Upper lobe of left lung (tissue), 6 donors: ENCODE results near the gene AKAP11. TPM values are rescaled to one million over a fixed set of nuclear protein-coding genes. Genes with fewer than 3 reads are reported as not detected.

Source experiments
- ATAC-seq, 2 donors: fragments of 200-7000 bp; cut with Tn5 transposase; one replicate each; pipeline ENCODE4 v1.9.1; 2022; ENCODE audit warnings: mild to moderate bottlenecking in 2 of 2, moderate library complexity in 2 of 2; ENCODE audit not compliant: low FRiP score in 2 of 2
- DNase-seq, 2 donors: peaks; one replicate each; pipeline ENCODE4 v3.0.0-alpha.2; 2019 to 2020
- H3K27ac ChIP-seq, 4 donors: fragments of 200-600 bp; sonication (generic); one replicate each; pipeline ENCODE4 v1.5.1; 2016 to 2019
- H3K27me3 ChIP-seq, 4 donors: fragments of 200-600 bp; sonication (generic); one replicate each; pipeline ENCODE4 v1.5.1; 2017 to 2019
- H3K36me3 ChIP-seq, 4 donors: fragments of 200-600 bp; sonication (generic); one replicate each; pipeline ENCODE4 v1.5.1; 2016 to 2019
- H3K4me1 ChIP-seq, 4 donors: fragments of 200-600 bp; sonication (generic); one replicate each; pipeline ENCODE4 v1.5.1; 2018 to 2019
- H3K4me3 ChIP-seq, 4 donors: fragments of 200-600 bp; sonication (generic); one replicate each; pipeline ENCODE4 v1.5.1; 2017 to 2019; ENCODE audit warnings: mild to moderate bottlenecking in 2 of 4, moderate library complexity in 1 of 4
- H3K9me3 ChIP-seq, 4 donors: fragments of 200-600 bp; sonication (generic); one replicate each; pipeline ENCODE4 v1.5.1; 2018 to 2019
- EP300 ChIP-seq, 4 donors: sonication (generic); formaldehyde crosslinking; IDR thresholded peaks; one replicate each; pipeline ENCODE4 v1.5.1; 2017; ENCODE audit warnings: antibody characterized with exemption in 4 of 4, control low read depth in 2 of 4
- POLR2A ChIP-seq, 4 donors: fragments of 450-650 bp; IDR thresholded peaks; one replicate each; pipeline ENCODE4 v1.5.1; 2016 to 2017; ENCODE audit warnings: antibody characterized with exemption in 4 of 4, mild to moderate bottlenecking in 2 of 4
- POLR2AphosphoS5 ChIP-seq, 2 donors: sonication (generic); formaldehyde crosslinking; IDR thresholded peaks; one replicate each; pipeline ENCODE4 v1.5.1; 2017; ENCODE audit warnings: antibody characterized with exemption in 2 of 2
- WGBS, 2 donors: methylation state at CpG; one replicate each; pipeline ENCODE4 v1.1.5; 2017 to 2018; 5-methylcytosine and 5-hydroxymethylcytosine counted together
- total RNA-seq, 6 donors: library from RNA; depleted of rRNA in 4 of 6; stranded (reverse); fragments of >200 nt in 4 of 6; gene quantifications; one replicate each; pipeline versions ENCODE4 v1.1.0 to v1.2.1, GENCODE V29; 2016 to 2021
- TF ChIP-seq, protein P1 (sequence below), 6 experiments: fragments of 450-650 bp in 4 of 6; fragments of 200-600 bp in 2 of 6; sonication (generic) in 2 of 6; IDR thresholded peaks; one replicate each; pipeline ENCODE4 v1.5.1; 2016 to 2019; ENCODE audit warnings: antibody characterized with exemption in 6 of 6
- donor health status: DM: no; HTN: no; CAD: no; lungs with moderate emphysema.
- donor health status: DM: no; HTN: yes; CAD: no; lungs with severe emphysema.

The AKAP11 gene
- total RNA-seq, 6 donors from 2014 or later = 22.8 to 72.2 (median 25.9) TPM

GRCh38 chr13:42229287-42229686, 42.7 kb upstream of the AKAP11 start:
- peaks cover 0 to 43% (median 0%) of the 10 kb centered on the region in 4 donors for H3K36me3 ChIP-seq
- H3K27me3 ChIP-seq = no peaks in the 10 kb centered on the region
- TF ChIP-seq, protein P1, sequence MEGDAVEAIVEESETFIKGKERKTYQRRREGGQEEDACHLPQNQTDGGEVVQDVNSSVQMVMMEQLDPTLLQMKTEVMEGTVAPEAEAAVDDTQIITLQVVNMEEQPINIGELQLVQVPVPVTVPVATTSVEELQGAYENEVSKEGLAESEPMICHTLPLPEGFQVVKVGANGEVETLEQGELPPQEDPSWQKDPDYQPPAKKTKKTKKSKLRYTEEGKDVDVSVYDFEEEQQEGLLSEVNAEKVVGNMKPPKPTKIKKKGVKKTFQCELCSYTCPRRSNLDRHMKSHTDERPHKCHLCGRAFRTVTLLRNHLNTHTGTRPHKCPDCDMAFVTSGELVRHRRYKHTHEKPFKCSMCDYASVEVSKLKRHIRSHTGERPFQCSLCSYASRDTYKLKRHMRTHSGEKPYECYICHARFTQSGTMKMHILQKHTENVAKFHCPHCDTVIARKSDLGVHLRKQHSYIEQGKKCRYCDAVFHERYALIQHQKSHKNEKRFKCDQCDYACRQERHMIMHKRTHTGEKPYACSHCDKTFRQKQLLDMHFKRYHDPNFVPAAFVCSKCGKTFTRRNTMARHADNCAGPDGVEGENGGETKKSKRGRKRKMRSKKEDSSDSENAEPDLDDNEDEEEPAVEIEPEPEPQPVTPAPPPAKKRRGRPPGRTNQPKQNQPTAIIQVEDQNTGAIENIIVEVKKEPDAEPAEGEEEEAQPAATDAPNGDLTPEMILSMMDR (IDR thresholded peaks at IDR 0.05) = no peak
- no peak for TF ChIP-seq POLR2A (IDR thresholded peaks at IDR 0.05)
- ATAC-seq (no peak), DNase-seq (no peak)
- H3K27ac ChIP-seq = no peak overlapping the region
- 57 to 68% methylated on average over 3 of the region's 3 CpGs for WGBS, 2 donors
- no peak overlapping the region for H3K4me3 ChIP-seq
- peaks cover 0 to 4% (median 0%) of the 10 kb centered on the region in 4 donors for H3K4me1 ChIP-seq
- H3K9me3 ChIP-seq = no peaks in the 10 kb centered on the region

DNA sequence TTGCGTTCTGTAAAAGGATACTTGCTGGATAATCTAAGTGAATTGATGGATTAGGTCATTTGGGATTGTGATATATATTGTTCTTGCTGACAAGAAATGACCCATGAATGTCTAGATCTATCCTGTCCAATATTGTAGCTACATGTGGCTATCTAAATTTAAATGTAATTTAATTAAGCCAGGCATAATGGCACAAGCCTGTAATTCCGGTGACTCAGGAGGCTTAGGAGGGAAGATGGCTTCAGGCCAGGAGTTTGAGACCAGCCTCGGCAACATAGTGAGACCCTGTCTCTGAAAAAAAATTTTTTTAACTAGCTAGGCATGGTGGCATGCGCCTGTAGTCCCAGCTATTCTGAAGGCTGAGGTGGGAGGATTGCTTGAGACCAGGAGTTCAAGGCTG, 39.3 kb upstream of the AKAP11 start:
- H3K27me3 ChIP-seq = no peaks in the 10 kb centered on the region
- no peak overlapping the region for H3K27ac ChIP-seq
- H3K36me3 ChIP-seq = peaks cover 0 to 26% (median 0%) of the 10 kb centered on the region in 4 donors
- no peak for TF ChIP-seq POLR2A (IDR thresholded peaks at IDR 0.05)
- no peak for TF ChIP-seq EP300 (IDR thresholded peaks at IDR 0.05)
- TF ChIP-seq, protein P1 (IDR thresholded peaks at IDR 0.05) = no peak
- TF ChIP-seq POLR2AphosphoS5 (IDR thresholded peaks at IDR 0.05) = no peak
- WGBS, 2 donors = 96 to 100% methylated on average over 3 to 4 of the region's 4 CpGs
- DNase-seq = no peak
- no peak for ATAC-seq
- no peak overlapping the region for H3K4me3 ChIP-seq
- H3K9me3 ChIP-seq = no peaks in the 10 kb centered on the region
- peaks cover 0 to 4% (median 0%) of the 10 kb centered on the region in 4 donors for H3K4me1 ChIP-seq

GRCh38 chr13:42233726-42234125, 38.2 kb upstream of the AKAP11 start:
- peaks cover 0 to 26% (median 0%) of the 10 kb centered on the region in 4 donors for H3K36me3 ChIP-seq
- no peaks in the 10 kb centered on the region for H3K9me3 ChIP-seq
- DNase-seq = no peak
- no peak overlapping the region for H3K4me3 ChIP-seq
- H3K27ac ChIP-seq = no peak overlapping the region
- no peak for ATAC-seq
- TF ChIP-seq, protein P1 (IDR thresholded peaks at IDR 0.05) = no peak
- TF ChIP-seq POLR2AphosphoS5 (IDR thresholded peaks at IDR 0.05) (no peak), EP300 (IDR thresholded peaks at IDR 0.05) (no peak), POLR2A (IDR thresholded peaks at IDR 0.05) (no peak)
- 54 to 61% methylated on average over 1 of the region's 1 CpG for WGBS, 2 donors
- H3K4me1 ChIP-seq = no peaks in the 10 kb centered on the region
- no peaks in the 10 kb centered on the region for H3K27me3 ChIP-seq

GRCh38 chr13:42239161-42239560, 32.8 kb upstream of the AKAP11 start:
- H3K9me3 ChIP-seq = no peaks in the 10 kb centered on the region
- DNase-seq = no peak
- H3K36me3 ChIP-seq = no peaks in the 10 kb centered on the region
- H3K4me3 ChIP-seq = no peak overlapping the region
- no peaks in the 10 kb centered on the region for H3K27me3 ChIP-seq
- H3K4me1 ChIP-seq = no peaks in the 10 kb centered on the region
- WGBS, 2 donors = 95 to 98% methylated on average over 1 of the region's 1 CpG
- no peak overlapping the region for H3K27ac ChIP-seq
- ATAC-seq = no peak
- TF ChIP-seq, protein P1 (IDR thresholded peaks at IDR 0.05) = no peak
- TF ChIP-seq EP300 (IDR thresholded peaks at IDR 0.05) = no peak
- TF ChIP-seq POLR2A (IDR thresholded peaks at IDR 0.05) = no peak
- no peak for TF ChIP-seq POLR2AphosphoS5 (IDR thresholded peaks at IDR 0.05)

DNA sequence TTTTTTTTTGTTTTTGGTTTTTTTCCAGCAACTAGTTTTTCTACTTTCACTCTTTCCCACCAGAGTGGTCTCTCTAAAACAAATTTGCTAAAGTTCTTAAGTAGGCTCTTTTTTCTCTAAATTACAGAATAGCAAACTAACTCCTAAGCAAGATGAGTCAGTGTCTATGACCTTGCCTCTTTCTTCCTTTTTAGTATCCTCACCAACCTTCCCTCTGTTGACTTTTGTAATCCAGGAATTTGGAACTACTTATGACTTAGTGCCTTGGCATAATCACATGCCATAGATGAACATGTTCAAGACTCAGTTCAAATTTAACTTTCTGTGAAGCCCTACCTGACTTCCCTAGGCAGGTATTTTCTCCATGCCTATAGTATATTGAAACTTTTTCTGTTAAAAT, 32.3 kb upstream of the AKAP11 start:
- H3K27ac ChIP-seq = no peak overlapping the region
- H3K9me3 ChIP-seq = no peaks in the 10 kb centered on the region
- no peaks in the 10 kb centered on the region for H3K4me1 ChIP-seq
- TF ChIP-seq EP300 (IDR thresholded peaks at IDR 0.05) (no peak), POLR2A (IDR thresholded peaks at IDR 0.05) (no peak), POLR2AphosphoS5 (IDR thresholded peaks at IDR 0.05) (no peak)
- TF ChIP-seq, protein P1 (IDR thresholded peaks at IDR 0.05) = no peak
- H3K4me3 ChIP-seq = no peak overlapping the region
- ATAC-seq (no peak), DNase-seq (no peak)
- H3K27me3 ChIP-seq = no peaks in the 10 kb centered on the region
- H3K36me3 ChIP-seq = no peaks in the 10 kb centered on the region
